ENCODE measurements around the gene COBLL1. TPM values are rescaled to one million over a fixed set of nuclear protein-coding genes. Genes with fewer than 3 reads are reported as not detected.
A peak's percentile ranks its signal among the peaks of the same experiment; 100 is the strongest.

Gene COBLL1
- total RNA-seq, 1 donor from 2014 or later: 33.0 TPM

DNA sequence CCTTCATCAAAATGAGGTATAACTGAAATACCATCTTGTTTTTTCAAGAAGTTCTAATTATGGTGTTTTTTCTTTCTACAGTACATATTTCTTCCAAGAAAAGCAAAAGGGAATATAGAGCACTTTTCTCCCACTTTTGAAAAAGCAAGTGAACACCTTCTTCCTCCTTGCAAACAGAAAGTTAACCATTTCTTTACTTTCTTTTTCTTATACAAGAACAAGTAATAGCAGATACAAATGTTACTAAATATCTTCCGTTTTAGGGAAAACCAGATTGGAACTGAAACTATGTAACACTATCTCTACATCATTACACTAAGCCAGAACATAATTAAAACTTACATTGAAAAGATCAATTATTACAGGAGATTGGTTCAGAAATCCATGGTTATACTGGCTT is 44.0 kb downstream of the COBLL1 start:
- no peak for TF ChIP-seq CTCF (conservative IDR thresholded peaks at IDR 0.05; ENCODE audit: low read depth, low read length)
- no peak overlapping the region for H3K4me3 ChIP-seq (ENCODE audit: low read depth, low read length)
- DNase-seq (ENCODE audit: low read depth): no peak

- no peak overlapping the region for H3K4me3 ChIP-seq (ENCODE audit: low read depth, low read length)
- no peak for TF ChIP-seq CTCF (conservative IDR thresholded peaks at IDR 0.05; ENCODE audit: low read depth, low read length)
These were observed 44.6 kb downstream of the COBLL1 start for GRCh38 chr2:164796999-164797398.

DNA sequence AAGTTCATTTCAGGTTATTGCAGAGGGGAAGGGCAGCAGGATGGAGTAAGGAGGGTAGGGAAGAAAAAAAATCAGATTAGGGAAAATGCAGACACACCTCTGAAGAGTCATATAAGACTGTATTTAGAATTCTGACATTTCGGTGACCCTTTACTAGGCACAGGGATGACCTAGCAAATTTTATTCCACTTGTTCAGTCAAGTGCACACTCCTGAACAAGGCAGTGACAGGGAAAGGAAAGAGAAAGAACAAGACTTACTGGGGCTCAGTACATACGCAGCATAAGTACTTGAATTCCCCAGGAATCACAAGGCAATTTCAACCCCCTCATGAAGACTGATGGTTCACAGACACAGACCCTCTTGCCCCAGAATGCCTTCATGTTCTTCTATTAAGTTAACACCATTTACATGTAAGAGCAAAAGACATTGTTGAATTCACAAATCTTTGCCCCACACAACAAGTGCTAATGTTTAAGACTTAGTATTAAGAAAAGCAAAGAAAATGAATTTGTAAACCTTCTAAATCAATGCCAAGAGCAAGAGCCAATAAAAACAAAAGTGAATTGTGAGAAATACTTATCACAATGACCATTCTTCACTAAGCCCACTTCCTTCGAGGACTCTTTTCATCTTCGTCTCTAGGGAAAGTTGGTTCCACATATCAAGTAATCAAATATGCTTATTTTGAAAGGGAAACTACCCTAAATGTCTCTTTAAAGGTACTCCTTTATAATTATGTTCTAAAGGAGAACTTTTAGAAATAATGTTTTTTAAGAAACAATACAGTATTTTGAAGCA is 47.0 kb downstream of the COBLL1 start:
- no peak for DNase-seq (ENCODE audit: low read depth)
- TF ChIP-seq CTCF (conservative IDR thresholded peaks at IDR 0.05; ENCODE audit: low read depth, low read length): no peak
- peak overlapping the region; percentile 2 for H3K4me3 ChIP-seq (ENCODE audit: low read depth, low read length)

More at GRCh38 chr2:164796999-164797398, 44.6 kb downstream of the COBLL1 start:
- no peak for DNase-seq (ENCODE audit: low read depth)

- no peak for DNase-seq (ENCODE audit: low read depth)
- no peak for TF ChIP-seq CTCF (conservative IDR thresholded peaks at IDR 0.05; ENCODE audit: low read depth, low read length)
- H3K4me3 ChIP-seq (ENCODE audit: low read depth, low read length): no peak overlapping the region
These were observed 47.6 kb downstream of the COBLL1 start for GRCh38 chr2:164794016-164794415.

DNA sequence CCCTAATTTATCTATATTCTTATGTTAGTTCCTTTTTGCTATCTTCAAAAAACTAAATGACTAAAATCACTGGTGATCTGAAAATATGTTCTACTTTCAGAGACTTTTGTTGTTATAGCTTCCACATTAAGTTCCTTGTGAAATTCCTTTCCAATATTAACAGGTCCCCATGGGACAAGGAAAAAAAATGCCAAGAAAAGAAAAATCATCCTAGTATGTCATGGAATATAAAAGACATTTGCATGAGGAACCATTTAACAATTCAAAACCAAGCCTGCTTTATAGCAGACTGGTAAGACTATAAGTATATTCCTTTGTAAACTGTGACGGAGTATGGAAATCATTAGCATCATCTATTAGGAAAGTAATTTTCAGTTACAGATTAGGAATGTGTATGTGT is 48.1 kb downstream of the COBLL1 start:
- H3K4me3 ChIP-seq (ENCODE audit: low read depth, low read length): no peak overlapping the region
- TF ChIP-seq CTCF (conservative IDR thresholded peaks at IDR 0.05; ENCODE audit: low read depth, low read length): no peak
- no peak for DNase-seq (ENCODE audit: low read depth)

DNA sequence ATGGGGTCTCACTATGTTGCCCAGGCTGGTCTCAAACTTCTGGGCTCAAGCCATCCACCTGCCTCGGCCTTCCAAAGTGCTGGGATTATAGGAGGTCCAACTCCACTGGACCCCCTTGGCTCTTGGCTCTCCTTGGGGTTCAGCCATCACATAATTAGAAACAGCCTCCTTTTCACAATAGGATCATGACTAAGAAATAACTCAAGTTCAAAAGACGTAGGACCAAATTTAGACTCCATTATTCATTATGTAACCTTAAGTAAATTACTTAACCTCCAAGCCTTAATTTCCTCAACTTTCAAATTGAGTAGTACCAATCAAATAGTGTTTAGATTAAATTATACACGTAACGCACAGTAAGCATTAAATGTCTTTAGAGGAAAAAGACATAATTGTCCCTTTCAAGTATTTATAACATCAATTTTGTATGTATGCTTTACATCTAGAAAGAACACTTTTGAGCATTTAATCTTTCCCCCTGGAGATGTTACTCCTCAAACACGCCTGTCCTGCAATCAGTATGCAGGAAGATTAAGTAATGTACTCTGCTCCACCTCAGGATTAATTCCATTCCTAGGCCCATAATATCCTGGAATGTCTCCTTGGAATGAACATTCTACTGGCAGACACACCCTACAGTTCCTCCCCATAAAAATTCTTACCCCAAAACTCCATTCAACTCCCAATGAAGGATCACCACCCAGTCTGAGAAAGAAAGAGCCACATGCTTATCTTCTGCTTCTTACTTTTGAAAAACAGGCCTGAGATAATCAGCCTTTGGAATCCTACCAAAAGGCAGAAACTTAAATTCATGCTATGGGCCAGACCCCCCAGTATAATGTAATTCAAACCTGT is 49.1 kb downstream of the COBLL1 start:
- no peak for TF ChIP-seq CTCF (conservative IDR thresholded peaks at IDR 0.05; ENCODE audit: low read depth, low read length)
- no peak for DNase-seq (ENCODE audit: low read depth)

More for the DNA sequence above, 49.1 kb downstream of the COBLL1 start:
- no peak overlapping the region for H3K4me3 ChIP-seq (ENCODE audit: low read depth, low read length)

Data from epithelial cell of proximal tubule (primary cell).